GM10847 (cell line): ENCODE results near the gene NCK1.

Source experiments
- POLR2A ChIP-seq: IDR thresholded peaks from 2 replicates; pipeline ENCODE4 v1.6.1; 2011; ENCODE audit not compliant: insufficient read length; ENCODE audit errors: extremely low read depth

Gene NCK1

GRCh38 chr3:136956971-136957370 lies 95.0 kb downstream of the NCK1 start:
- TF ChIP-seq POLR2A = no peak

DNA sequence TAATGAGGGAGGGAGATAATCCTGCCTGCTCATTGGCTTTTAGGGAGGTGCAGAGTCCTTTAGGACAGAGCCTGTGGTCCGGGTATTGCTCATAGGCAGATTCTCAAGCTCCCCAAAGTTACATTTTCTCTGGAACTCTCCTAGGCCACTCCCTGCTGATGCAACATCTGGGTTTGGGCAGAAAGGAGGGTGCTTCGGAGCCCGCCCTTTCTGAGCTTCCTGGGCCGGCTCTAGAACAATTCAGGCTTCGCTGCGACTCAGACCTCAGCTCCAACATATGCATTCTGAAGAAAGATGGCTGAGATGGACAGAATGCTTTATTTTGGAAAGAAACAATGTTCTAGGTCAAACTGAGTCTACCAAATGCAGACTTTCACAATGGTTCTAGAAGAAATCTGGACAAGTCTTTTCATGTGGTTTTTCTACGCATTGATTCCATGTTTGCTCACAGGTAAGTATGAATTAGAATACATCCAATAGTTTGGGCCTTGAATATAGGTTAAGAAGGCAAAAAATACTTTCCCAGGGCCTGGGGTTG lies 95.8 kb downstream of the NCK1 start, which contains the start of gene IL20RB:
Gene IL20RB (plus strand): TSS at position 233 of the 538 bp plus-strand sequence. CDS start 131 bp downstream, at position 364.
- TF ChIP-seq POLR2A = no peak

- no peak for TF ChIP-seq POLR2A
Observed at GRCh38 chr3:136958939-136959338, 96.9 kb downstream of the NCK1 start.

DNA sequence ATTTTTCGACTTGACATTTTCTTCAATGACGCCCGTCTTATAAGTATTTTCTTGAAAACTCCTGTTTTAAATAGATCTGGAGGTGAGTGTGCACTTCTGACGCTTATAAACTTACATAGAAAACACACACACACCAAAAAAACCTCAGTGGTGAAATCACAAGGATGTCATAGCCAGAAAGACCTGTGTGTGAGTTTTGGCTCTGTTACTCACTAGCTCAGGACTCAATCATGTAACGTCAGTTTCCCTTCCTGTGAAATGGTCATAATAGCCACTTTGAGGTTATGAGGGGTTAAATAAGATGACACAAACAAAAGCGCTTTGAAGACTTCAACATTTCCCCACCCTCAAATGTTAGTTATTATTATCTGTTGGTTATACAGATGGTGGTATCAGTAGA lies 97.6 kb downstream of the NCK1 start:
- TF ChIP-seq POLR2A = no peak

DNA sequence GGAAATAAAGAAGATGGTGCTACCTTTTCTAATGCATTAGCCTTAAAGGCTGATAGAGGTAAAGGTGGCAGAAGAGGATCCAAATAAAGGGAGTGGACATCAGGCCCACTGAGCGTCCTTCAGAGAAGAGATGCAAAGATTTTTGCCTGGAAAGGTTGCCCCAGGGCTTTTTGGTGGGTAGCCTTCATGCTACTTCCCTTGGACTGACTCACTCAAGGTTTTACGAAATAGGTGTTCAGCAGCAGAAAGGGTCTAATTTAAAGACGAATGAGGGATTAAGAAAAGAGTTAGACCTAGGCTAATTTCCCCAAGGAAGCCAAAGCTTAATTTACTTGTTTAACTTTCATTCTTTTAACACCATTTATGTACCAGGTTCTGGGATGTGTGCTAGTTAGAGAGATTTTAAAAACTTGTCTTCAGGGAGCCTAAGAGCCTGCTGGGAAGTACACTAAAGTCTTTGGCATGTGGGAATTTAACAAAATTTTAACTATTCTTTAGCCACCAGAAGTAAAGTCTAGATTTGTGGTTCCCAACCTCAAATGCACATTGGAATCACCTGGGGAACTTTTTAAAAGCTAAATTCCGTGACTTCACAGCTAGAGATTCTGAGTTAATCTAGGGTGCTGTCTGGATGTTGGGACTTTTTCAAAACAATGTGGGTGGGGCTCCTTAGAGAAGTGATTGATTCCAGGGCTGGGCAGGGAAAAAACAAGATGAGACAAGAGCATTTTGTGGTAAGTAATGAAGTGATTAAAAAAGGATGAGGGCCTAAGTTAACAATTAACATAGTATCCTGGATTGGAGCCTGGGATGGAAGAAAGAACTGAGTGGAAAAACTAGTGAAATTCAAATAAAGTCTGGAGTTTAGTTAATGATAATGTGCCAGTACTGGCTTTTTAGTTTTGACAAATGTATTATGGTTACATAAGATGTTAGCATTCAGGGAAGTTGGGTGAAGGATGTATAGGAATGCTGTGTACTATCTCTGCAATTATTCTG lies 99.1 kb downstream of the NCK1 start:
- no peak for TF ChIP-seq POLR2A

- no peak for TF ChIP-seq POLR2A
Observed at GRCh38 chr3:136962927-136963326, 100.9 kb downstream of the NCK1 start.

DNA sequence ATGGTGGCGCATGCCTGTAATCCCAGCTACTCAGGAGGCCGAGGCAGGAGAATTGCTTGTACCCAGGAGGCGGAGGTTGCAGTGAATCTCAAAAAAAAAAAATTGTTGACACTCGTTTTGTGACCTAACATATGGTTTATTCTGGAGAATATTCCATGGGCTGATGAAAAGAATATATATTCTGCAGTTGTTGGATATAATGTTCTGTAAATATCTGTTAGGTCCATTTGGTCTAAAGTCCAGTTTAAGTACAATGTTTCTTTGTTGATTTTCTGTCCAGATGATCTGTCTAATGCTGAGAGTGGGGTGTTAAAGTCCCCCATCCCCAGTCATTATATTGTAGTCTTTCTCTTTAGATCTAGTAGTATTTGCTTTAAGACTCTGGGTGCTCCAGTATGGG lies 111.3 kb downstream of the NCK1 start:
- TF ChIP-seq POLR2A = no peak

DNA sequence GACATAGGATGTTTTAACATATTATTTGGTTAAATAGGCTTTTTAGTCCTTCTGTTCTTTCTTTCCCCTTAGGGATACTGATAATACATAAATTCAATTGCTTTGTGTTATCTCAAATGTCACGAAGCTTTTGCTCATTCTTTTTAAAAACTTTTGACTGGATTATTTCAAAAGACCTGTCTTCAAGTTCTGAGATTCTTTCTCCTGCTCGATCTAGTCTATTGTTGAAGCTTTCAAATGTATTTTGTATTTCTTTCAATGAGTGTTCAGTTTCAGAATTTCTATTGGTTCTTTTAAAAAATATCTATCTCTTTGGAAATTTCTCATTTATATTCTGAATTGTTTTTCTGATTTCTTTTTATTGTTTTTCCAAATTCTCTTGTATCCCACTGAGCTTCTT lies 112.7 kb downstream of the NCK1 start:
- TF ChIP-seq POLR2A = no peak

- no peak for TF ChIP-seq POLR2A
Observed at GRCh38 chr3:136979204-136979603, 117.2 kb downstream of the NCK1 start.

- no peak for TF ChIP-seq POLR2A
Observed at GRCh38 chr3:136979684-136980083, 117.7 kb downstream of the NCK1 start.

- no peak for TF ChIP-seq POLR2A
Observed at GRCh38 chr3:136982033-136982432, 120.0 kb downstream of the NCK1 start.

GRCh38 chr3:136982520-136983138 lies 120.6 kb downstream of the NCK1 start:
- no peak for TF ChIP-seq POLR2A

- no peak for TF ChIP-seq POLR2A
Observed at GRCh38 chr3:136984837-136985236, 122.8 kb downstream of the NCK1 start.

GRCh38 chr3:136988651-136989050 lies 126.6 kb downstream of the NCK1 start:
- no peak for TF ChIP-seq POLR2A

DNA sequence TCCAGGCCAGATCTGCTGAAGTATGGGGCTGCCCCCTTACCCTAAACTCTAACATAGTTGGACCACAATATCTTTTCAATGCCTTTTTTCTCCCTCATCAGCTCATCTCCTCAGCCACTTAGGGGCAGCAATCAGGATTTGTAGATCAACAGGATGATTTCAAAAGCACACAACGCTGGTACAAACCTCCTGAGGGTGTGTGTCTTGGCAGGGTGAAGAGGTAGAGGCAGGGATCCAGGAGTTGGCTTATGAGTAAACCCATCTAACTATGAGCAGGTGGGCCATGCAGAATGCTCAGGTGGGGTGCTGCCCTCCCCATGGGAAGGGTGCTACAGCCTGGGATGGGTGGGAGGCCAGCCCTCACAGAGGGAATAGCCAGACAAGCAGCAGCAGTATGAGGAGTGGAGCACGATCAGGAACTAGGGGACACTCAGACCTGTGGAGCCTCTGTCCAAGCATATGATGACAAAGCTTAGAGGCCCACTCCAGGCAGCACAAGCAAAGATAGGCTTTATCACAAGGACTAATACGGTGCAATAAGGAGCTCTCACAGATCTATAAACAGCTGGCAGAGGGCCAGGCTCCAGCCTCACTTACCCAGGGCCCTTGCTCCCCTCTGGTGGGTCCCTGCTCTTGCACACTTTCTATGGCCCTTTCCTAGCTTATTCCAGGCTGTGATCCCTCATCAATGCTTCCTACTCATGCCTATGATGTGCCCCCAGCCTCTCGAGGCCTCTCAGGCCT lies 127.9 kb downstream of the NCK1 start:
- no peak for TF ChIP-seq POLR2A
